GM18858 (cell line): ENCODE data around the gene EPB41L4A.

Experiments used
- ATAC-seq: cut with Tn5 transposase; IDR thresholded peaks from one replicate; pipeline ENCODE4 v1.9.1; 2021; ENCODE audit not compliant: unreplicated experiment

Gene EPB41L4A

DNA sequence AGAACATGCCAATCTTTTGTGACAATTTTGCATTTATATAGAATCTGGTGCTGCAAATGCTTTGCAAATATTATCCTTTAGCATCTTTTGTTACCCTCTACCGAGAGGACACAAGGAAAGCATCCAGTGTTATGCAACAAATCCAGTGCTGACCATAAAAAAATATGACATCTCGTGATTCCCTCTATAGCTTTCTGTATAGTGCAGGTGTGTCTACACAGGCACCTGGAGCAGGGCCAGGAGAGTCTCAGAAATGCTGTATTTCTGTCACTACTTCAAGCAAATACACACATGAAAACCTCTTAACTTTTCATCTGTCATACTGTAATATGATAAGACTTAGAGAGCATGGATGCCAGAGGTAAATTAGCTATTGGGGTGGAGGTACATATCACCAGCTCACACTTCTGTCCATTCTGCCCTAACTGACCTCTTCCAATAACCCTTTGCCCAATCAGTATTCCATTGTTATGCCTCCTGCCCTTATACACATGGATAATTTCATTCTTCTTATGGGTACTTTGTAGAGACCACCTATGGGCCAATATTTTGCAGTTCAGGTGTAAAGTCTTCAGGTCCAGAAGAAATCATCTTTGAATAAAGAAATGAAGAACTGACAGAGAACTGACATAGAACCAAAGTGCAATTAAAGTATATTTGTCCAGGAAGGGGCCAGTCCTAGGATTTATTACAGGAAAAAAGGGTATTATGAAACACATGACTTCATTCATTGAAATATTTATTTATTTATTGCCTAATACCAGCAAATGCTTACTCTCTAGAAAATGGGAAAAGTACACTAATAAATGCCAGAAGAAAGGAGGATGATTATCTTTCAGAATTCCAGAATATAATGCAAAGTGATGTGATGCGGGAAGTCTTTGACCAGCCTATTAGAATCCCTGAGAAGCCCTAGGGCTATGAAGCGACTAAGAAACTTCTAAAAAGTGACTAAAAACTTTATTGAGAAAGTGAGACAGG lies 106.5 kb downstream of the EPB41L4A start:
- ATAC-seq = no peak

DNA sequence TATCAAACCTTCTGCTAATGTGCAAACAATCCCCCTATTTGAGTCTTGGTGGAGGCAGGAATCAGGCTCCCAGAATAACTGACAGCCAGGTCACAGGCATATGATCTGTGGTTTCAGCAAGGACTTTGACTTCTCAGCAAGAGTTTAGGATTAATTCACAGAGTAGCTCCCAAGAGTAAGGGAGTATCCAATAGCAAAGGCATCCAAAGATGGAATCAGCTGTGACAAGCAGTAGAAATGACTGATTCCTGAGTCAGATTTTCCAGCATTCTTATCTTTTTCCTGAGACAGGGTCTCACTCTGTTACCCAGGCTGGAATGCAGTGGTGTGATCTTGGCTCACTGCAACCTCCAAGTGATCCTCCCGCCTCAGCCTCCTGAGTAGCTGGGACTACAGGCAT lies 108.3 kb downstream of the EPB41L4A start:
- ATAC-seq = no peak

DNA sequence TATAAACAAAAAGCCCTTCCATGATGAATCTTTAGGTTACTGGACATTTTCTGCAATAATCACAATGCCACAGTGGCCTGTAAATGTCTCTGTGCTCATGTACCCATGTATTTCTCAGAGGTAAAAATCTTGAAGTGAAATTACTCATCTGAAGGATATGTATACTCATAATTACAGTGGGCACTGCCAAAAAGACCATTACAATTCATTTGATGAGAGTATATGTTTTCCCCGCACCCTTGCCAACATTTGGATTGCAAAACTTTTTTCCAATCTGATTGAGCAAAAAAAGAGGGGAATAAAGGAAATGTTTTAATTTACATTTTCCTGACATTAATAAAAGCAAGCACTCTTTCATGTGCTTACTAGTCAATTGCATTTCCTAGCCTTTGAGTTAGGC lies 110.5 kb downstream of the EPB41L4A start:
- ATAC-seq = no peak

DNA sequence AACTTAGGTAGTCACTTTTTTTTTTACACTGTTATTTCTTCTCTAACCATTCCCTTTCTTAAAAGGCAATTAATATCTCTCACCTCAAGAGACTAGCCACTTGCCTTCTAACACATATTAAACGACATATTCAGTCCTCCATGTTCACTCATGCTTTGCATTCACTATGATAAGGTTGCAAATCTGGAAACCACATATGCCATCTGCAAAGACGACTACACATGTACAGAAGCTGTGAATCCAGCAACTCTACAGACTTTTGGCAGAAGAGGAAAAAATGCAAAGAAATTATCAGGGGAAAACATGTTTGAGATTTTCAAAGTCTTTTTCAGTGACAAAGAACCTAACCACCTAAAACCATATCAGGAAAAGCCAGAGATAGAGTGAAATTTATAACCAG lies 112.1 kb downstream of the EPB41L4A start:
- no peak for ATAC-seq

DNA sequence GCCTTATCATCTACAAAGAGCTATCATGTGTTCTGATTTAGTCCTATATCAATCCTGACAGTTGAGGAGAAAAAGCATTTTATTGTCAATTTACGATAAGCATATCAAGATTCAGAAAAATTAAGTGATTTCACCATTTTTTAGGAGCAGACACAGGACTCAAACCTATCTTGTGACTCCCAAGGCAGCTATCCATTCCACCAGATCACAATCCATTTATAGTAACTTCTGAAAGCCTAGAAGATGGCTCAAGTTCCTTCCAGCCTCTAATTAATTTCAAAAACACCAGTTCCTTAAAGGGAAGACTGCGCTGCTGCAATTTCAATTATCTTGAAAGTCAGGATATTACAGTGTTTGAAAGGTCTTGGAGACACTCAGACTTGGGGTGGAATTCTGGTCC lies 114.3 kb downstream of the EPB41L4A start:
- ATAC-seq = no peak

DNA sequence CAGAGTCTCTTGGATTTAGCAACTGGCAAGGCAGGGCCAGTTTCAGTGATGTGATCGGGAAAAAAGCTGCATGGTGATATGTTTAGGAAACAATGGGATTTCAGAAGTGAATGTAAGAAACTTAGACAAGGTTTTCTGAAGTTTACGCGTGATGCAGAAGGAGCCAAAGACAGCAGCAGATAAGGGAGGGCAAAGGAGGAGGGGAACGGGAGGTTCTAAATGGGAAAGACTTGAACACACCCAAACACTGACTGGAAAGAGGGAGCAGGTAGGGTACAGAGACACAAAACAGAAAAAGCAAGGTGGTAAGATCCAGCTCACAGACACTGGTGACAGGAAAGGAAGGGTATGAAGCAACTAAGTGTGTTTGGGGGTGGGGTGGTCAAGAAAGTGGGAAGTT lies 115.4 kb downstream of the EPB41L4A start:
- ATAC-seq = no peak

DNA sequence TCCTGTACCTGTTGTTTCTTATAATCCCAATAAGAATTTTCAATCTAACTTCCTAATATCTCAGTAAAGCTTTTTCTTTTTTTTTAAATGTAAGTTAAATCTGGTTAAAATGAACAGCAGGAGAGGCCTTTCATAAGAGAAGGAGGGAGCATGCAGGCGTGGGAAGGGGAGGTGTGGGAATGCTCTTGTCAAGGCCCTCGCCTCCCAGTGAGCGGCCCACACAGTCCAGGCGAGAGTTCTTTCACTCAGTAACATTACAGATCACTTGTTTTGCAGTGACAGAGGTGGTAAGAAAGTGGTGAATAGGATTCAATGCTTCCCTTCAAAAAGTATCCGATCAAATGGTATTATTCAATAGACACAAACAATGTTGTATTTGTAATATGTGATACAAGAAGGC lies 125.0 kb downstream of the EPB41L4A start:
- no peak for ATAC-seq

DNA sequence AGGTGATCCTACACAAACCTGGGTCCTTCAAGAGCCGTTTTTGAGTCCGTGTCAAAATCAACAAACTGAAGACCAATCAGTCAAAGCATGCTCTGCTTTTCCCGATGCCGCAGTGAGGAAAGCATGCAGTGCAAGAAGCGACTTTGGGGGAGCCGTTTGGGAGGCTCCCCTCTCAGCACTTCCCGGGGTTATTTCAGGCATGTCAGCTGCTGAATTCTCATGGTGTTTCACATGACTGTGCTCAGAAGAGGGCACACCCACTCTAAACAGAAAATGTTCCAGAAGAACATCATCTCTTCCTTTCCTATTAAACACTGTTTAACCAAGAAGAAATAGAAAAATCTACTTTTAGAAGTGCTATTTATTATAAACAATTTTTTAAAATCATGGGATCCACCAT lies 125.5 kb downstream of the EPB41L4A start:
- ATAC-seq = no peak

DNA sequence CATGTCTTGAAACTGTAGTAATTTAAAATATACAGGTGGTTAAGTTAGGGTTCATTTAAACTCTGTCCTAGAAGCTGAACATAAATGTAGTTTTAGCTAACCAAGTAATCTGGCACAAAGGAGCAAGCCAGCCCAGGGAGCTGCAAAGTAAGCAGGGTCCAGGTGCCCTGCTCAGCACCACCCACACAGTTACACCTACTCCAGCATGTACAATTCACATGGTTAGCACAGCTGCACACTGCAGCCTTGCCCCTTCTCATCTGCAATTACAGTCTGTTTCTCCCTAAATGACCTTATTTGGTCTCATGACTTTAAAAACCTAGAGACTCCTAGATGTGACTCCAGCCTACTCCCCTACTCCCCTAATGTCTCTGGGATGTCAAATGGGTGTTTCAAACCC lies 128.4 kb downstream of the EPB41L4A start:
- ATAC-seq = no peak

DNA sequence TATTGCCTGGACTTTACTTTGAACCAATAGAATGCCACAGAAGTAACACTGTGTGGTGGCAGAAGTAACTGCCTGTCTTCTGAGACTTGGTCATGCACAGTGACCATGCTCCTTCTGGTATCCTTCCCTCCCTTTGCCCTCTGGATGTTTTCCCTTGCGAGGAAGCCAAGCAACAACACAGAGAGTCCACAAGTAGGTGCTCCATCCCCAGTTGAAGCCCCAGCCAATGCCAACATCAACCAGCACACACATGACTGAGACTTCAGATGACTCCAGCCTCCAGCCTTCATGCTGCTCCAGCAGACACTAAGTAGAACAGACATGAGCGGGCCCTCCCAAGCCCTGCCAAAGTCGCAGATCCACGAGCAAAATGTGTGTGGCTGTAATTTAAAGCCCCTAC lies 129.6 kb downstream of the EPB41L4A start:
- no peak for ATAC-seq

DNA sequence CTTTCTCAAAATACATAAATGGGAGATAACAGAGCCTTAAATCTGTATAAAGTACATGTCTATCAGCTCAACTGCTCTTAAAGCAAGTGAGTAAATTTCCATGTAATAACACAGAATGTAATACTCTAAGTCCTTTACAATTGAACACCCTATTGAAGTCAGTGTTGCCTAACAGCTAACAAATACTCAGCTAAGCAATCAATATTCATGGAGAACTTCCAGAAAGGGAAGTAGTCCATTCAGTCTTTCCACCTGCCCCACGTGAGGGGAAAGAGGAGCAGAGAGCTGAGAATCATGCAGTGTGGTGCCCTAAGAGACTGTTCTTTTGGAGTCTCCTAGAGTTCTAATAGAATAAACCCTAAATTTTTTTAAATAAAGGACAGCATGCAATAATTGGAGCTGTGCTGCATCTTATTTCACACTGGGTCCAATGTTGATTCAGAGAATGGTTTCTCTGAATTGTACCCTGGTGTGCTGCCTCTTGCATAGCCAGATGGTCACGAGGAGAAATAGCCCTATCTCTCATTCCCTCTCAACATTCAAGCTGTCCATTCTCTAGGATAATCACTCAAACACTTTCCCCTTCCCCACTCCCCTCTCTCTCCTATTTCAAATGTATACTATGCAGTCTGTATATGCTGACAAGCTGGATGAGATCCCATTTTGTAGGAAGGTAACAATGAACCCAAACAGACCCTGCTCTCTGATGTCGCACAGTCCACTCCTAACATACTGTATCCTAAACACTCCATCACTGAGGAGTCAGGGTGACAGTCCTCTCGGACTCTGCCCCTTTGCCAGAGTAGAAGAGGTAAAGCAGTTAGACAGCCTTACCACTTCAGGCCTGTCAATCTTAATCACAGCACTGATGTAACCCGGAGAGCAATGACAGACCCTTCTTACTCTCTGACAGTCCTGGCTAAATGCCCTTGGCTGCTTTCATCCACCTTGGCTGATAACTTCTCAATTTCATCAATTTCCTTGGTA lies 134.8 kb downstream of the EPB41L4A start:
- no peak for ATAC-seq

DNA sequence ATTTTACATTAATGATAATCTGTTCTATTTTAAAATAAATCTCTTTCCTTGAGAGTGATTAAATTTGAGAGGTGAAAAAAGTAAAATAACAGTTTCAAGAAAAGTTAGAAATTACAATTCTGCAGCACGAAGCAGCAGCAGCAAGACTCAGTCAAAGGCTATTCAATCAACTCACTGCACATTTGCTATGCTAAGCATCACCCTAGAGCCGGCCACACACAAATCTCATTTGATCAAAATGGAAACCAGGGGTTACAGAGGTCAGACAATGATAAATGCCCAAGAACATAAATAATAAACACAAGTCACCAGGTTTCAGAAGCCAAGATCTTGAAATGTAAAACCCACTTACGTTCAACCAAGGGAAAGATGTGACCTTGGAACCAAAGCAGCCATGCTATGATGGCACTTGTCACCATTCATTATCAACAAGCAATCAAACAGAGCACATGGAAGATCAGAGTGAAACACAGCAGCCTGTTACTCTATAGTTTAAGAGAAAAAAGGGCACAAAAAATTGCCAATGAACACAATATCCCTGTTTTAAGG lies 136.0 kb downstream of the EPB41L4A start:
- no peak for ATAC-seq

DNA sequence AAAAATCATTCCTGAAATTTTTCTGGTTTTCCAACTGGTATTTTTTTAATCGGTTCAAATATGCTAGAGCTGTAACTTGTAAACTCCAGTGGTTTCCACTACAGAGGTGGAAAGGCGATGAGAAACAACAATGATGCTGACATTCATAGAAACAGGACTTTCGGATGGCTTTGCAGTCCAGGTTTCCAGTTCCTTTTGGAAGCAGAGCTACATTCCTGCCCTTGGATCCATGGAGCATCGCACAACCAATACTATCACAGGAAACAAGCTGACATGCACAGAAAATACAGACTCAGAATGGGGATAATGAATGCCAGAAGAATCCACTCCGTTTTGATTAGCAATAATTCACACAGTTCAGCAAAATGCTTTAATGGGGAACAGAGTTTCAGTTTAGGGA lies 140.0 kb downstream of the EPB41L4A start:
- ATAC-seq = no peak

DNA sequence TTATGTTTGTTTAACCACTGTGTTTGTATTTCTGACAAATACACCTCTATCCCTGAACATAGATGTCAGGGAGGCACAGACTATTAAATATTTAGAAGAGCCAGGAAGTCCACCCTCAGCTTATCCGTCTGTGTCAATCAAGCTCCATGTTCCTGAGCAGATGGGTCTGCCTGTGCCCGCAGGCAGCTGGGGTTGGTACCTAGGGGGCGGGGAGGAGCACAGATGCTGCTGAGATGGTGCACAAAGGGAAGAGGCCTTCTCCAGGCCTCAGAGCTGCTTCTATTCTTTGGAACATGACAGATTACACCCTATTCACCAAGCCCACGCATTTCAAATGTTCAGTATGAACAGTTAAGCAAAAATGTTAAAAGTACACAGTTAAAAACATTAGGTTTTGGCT lies 142.1 kb downstream of the EPB41L4A start:
- ATAC-seq = no peak

DNA sequence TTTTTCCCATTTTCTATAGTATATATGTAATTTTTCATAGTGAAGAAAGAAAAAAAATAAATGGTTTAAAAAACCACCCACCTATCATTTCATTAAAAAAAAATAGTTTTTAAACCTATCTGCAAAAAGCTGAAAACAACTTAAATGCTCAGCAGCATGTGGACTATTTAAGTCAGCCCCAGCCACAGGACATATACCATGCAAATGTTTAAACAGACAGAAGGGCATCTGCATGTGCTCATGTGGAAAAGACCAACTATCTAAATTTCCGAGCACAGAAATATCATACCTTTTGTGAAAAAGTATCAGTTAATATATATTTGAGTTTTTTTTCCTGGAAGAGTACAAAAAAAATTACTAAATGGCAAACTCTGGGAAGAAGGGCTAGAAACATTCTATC lies 143.4 kb downstream of the EPB41L4A start:
- ATAC-seq = no peak

DNA sequence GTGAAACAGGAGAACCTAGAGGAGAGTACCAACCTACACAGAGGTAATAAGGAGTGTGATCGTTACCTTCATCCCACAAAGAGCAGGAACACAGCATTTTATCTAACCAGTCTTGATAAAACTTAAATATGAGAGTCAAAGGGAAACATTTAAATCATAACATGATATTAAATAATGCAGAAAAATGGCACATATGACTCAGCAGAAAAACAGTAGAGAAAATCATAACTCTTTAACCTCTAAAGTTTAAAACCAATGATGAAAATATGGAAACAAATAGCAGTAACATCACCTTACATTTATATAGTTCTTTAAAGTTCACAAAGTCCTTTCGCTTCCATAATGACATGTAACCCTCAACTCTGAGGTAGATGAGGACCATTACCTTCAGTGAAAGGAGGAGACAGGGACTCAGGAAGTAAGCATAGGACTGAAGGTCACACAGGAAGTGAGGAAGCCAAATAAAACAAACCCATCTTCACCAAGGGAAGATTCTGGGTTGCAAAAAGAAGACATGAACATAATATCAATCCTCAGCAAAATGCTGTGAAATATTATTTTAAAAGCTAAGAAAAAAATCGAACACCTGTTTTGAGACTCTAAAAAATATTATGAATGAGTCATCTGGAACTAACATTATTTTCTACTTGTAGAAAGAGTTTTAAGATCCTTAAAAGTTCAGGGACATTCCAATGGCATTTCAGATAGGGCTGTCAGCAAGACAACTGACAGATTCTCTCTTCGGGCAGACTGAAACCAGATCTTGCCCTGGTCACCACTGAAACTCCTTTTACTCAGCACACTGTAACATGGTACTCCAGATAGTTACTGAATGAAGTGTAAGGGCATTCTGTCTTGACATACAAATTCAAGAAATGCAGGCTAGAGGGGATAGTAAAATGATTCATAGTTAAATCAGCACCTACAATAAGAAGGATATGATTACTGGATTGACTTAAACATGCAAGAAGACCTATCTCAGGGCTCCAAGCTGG lies 148.5 kb downstream of the EPB41L4A start:
- ATAC-seq = peak; percentile 64

DNA sequence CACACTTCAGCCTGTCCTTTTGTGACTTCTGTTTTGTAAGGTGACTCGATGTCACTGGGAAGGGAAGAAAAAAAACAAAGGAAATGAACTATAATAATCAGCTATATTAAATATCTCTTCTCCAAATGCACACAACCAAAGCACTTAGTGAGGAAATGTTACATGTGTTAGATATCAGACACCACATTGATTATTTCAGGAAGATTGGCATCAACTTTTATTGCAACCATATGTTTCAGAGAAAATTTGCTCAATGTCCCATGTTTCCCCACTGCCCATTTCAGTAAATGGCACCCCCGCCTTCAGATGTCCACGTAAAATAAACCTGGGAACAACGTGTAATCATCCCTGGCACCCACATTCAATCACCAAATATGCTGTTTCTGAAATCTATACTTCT lies 151.8 kb downstream of the EPB41L4A start:
- no peak for ATAC-seq

DNA sequence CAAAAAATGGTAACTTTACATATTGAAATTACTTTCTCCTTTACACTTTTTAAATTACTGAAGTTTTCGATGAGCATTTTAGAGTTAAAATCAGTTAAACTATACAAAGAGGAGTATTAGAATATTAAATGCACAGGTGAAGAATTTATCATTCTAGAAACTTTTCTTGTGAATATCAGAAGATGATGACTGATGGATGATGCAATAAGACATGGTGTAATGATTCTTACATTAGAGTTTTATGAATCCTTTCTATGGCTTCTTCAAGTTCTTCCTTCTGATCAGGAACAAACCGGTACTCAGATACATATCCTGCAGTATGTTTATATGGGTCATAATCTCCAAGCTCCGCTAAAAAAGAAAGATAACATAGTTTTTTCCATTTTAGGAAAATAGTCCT lies 154.4 kb downstream of the EPB41L4A start:
- ATAC-seq = no peak

DNA sequence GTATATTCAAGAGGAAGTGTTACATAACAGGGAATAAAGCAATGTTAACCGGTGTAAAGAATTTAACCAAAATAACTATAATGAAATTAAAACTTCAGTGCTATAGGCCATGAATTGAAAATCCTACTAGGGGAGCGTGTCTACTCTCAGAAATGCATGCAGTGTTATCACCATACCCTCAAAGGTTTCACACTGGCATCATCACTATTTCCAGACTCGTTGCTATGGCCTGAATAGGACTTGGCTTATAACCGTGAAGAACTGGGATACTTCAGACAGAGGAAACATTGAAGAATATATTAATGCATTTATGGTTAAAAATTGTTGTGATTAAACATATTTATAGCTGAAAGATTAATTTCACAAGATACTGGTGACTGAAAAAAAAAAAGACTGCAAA lies 154.9 kb downstream of the EPB41L4A start:
- ATAC-seq = no peak

DNA sequence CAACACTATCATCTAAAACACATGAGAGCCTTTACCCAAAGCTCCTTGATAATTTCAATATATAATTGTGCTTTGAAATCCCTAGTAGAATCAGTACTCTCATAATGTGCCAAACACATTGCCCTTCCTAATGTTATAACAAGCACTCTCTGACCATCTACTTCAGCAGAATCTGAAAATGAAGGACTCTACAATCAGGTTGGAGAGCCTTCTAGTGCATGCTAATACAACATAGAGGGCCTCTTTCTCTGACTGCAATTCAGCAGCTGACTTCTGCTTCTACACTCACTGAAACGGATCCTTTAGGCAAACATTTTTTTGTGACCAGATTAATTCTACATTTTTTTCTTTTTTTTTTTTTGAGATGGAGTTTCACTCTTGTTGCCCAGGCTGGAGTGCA lies 155.6 kb downstream of the EPB41L4A start:
- no peak for ATAC-seq
